Left lung (tissue), 10 donors: ENCODE results near the gene SOX18. TPM values are rescaled to one million over a fixed set of nuclear protein-coding genes. Genes with fewer than 3 reads are reported as not detected.

Source experiments
- ATAC-seq: fragments of 200-7000 bp; cut with Tn5 transposase; one replicate; pipeline ENCODE4 v1.9.1; 2020; ENCODE audit warnings: moderate library complexity
- DNase-seq, 4 donors: peaks; one replicate each; pipeline ENCODE4 v3.0.0-alpha.2; 2013 to 2020
- H3K27ac ChIP-seq, 2 donors: fragments of 200-600 bp; sonication (generic) in 1 of 2; one replicate each; pipeline versions ENCODE4 v1.5.0 to v1.8.0; 2020 to 2021
- H3K27me3 ChIP-seq, 2 donors: fragments of 200-600 bp; sonication (generic) in 1 of 2; one replicate each; pipeline versions ENCODE4 v1.5.0 to v1.8.0; 2020 to 2021
- H3K36me3 ChIP-seq, 2 donors: fragments of 200-600 bp; sonication (generic) in 1 of 2; one replicate each; pipeline versions ENCODE4 v1.5.0 to v1.8.0; 2020 to 2021
- H3K4me1 ChIP-seq, 2 donors: fragments of 200-600 bp; one replicate each; pipeline ENCODE4 v1.8.0; 2021
- H3K4me3 ChIP-seq, 2 donors: fragments of 200-600 bp; sonication (generic) in 1 of 2; one replicate each; pipeline versions ENCODE4 v1.5.0 to v1.8.0; 2020 to 2021; ENCODE audit warnings: mild to moderate bottlenecking in 1 of 2
- H3K9me3 ChIP-seq, 2 donors: fragments of 200-600 bp; sonication (generic) in 1 of 2; one replicate each; pipeline versions ENCODE4 v1.5.0 to v1.8.0; 2020 to 2021
- intact Hi-C, 2 donors: fragments of 100-400 bp; cut with DNase I; formaldehyde crosslinking; loops; one replicate each; pipeline versions ENCODE4 v1.11.2 to v1.14.2; 2022
- polyA plus RNA-seq, 6 donors: library from polyadenylated mRNA; unstranded; fragments of 120-200 nt; gene quantifications; one replicate each; pipeline ENCODE4 v1.2.1, GENCODE V29; 2013; ENCODE audit not compliant: insufficient read length in 6 of 6
- total RNA-seq, 2 donors: library from RNA; stranded (reverse); fragmentation: NEBNext Ultra II Directional; extraction: Animal tissue kit (Norgen Biotek cat#: 25700); gene quantifications; one replicate each; pipeline ENCODE4 v1.2.1, GENCODE V29; 2021
- TF ChIP-seq, protein P1 (sequence below), 2 donors: fragments of 200-600 bp; sonication (generic) in 1 of 2; IDR thresholded peaks; one replicate each; pipeline versions ENCODE4 v1.5.0 to v1.8.0; 2021; ENCODE audit warnings: antibody characterized with exemption in 2 of 2
- donor health status: DM: no; HTN: yes; CAD: no.
- donor health status: DM: no; HTN: no; CAD: no.

Gene SOX18
- total and polyA plus RNA-seq, 8 donors = 11.5 to 69.2 (median 18.2) TPM

- peaks cover 0 to 23% of the 10 kb centered on the region in 2 donors for H3K36me3 ChIP-seq
Measured at GRCh38 chr20:64095455-64095854, 46.0 kb upstream of the SOX18 start.

GRCh38 chr20:64093013-64093503 lies 43.6 kb upstream of the SOX18 start:
- TF ChIP-seq, protein P1, sequence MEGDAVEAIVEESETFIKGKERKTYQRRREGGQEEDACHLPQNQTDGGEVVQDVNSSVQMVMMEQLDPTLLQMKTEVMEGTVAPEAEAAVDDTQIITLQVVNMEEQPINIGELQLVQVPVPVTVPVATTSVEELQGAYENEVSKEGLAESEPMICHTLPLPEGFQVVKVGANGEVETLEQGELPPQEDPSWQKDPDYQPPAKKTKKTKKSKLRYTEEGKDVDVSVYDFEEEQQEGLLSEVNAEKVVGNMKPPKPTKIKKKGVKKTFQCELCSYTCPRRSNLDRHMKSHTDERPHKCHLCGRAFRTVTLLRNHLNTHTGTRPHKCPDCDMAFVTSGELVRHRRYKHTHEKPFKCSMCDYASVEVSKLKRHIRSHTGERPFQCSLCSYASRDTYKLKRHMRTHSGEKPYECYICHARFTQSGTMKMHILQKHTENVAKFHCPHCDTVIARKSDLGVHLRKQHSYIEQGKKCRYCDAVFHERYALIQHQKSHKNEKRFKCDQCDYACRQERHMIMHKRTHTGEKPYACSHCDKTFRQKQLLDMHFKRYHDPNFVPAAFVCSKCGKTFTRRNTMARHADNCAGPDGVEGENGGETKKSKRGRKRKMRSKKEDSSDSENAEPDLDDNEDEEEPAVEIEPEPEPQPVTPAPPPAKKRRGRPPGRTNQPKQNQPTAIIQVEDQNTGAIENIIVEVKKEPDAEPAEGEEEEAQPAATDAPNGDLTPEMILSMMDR (IDR thresholded peaks at IDR 0.05) = no peak
- Histone ChIP-seq H3K27ac (no peak overlapping the region), H3K27me3 (peaks cover 0 to 17% of the 10 kb centered on the region in 2 donors), H3K4me1 (no peaks in the 10 kb centered on the region), H3K36me3 (peaks cover 0 to 6% of the 10 kb centered on the region in 2 donors), H3K9me3 (no peaks in the 10 kb centered on the region), H3K4me3 (no peak overlapping the region)
- no peak for ATAC-seq
- peak in 1 of 4 donors; percentile 30 for DNase-seq
- intact Hi-C loops = no loop called here

More at GRCh38 chr20:64095455-64095854, 46.0 kb upstream of the SOX18 start:
- DNase-seq (no peak), ATAC-seq (no peak)
- intact Hi-C loops = no loop called here
- no peak overlapping the region for H3K27ac ChIP-seq
- TF ChIP-seq, protein P1 (IDR thresholded peaks at IDR 0.05) = no peak
- H3K4me3 ChIP-seq = no peak overlapping the region
- peaks cover 0 to 21% of the 10 kb centered on the region in 2 donors for H3K27me3 ChIP-seq
- no peaks in the 10 kb centered on the region for H3K9me3 ChIP-seq
- H3K4me1 ChIP-seq = no peaks in the 10 kb centered on the region

DNA sequence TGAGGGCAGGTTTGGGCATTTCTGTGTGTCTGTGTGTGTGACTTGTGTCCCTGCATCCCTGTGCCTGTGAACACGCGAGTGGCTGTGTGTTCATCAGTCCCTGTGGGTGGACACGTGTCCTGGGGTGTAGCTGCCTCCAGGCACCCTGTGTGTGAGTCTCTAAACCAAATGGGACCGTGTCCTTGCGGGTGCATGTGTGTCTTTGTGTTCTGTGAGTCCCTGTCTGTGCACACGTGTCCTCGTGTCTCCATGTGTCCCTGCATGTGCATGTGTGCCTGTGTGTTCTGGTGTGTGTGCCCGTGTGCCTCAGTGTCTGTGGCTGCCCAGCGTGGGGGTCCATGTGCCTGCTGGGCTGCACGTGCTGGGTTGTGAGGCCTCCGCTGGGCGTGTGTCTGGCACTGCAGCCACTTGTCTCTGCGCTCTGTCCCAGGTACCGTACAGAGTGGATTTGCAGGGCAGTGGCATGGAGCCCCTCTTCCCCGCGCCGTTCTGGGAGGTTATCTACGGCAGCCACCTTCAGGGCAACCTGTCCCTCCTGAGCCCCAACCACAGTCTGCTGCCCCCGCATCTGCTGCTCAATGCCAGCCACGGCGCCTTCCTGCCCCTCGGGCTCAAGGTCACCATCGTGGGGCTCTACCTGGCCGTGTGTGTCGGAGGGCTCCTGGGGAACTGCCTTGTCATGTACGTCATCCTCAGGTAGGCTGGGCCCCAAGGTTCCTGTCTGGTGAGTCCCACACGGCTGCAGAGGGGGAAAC lies 43.0 kb upstream of the SOX18 start:
- no peaks in the 10 kb centered on the region for H3K36me3 ChIP-seq
- no peak overlapping the region for H3K4me3 ChIP-seq
- H3K27me3 ChIP-seq = peaks cover 0 to 17% of the 10 kb centered on the region in 2 donors
- H3K27ac ChIP-seq = no peak overlapping the region
- H3K4me1 ChIP-seq = no peaks in the 10 kb centered on the region
- TF ChIP-seq, protein P1 (IDR thresholded peaks at IDR 0.05) = no peak
- ATAC-seq (peak; percentile 24), DNase-seq (peak in 1 of 4 donors; percentile 73)
- H3K9me3 ChIP-seq = peaks cover 0 to 3% of the 10 kb centered on the region in 2 donors
- intact Hi-C loops = no loop called here

- intact Hi-C loops = no loop called here
- TF ChIP-seq, protein P1 (IDR thresholded peaks at IDR 0.05) = no peak
- H3K4me3 ChIP-seq = no peak overlapping the region
- peaks cover 0 to 18% of the 10 kb centered on the region in 2 donors for H3K27me3 ChIP-seq
- no peaks in the 10 kb centered on the region for H3K4me1 ChIP-seq
- H3K27ac ChIP-seq = no peak overlapping the region
- ATAC-seq (no peak), DNase-seq (no peak)
- no peaks in the 10 kb centered on the region for H3K36me3 ChIP-seq
- H3K9me3 ChIP-seq = peaks cover 0 to 4% of the 10 kb centered on the region in 2 donors
Measured at GRCh38 chr20:64091770-64092169, 42.3 kb upstream of the SOX18 start.

DNA sequence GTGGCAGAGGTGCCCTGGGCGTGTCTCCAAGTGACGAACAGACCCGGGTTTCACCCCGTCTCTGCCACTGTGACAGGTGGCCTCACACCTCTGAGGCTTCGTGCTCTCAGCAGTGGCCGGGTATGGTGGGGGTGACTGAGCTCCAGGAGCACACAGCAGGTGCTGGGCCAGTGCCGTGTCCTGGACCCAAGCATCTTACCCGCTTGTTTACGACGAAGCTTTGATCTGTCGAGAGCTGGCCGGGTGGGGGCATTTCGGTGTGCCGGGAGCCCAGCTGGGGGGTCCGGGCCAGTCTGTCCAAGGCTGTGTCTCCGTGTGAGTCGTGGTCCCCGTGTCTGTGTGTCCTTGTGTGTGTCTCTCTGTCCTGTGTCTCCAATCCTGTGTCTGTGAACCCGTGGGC lies 41.9 kb upstream of the SOX18 start:
- no peak for ATAC-seq
- peaks cover 0 to 6% of the 10 kb centered on the region in 2 donors for H3K9me3 ChIP-seq
- TF ChIP-seq, protein P1 (IDR thresholded peaks at IDR 0.05) = no peak
- no peaks in the 10 kb centered on the region for H3K4me1 ChIP-seq
- no peak for DNase-seq
- peaks cover 0 to 22% of the 10 kb centered on the region in 2 donors for H3K27me3 ChIP-seq
- H3K36me3 ChIP-seq = no peaks in the 10 kb centered on the region
- intact Hi-C loops = no loop called here
- H3K27ac ChIP-seq = no peak overlapping the region
- no peak overlapping the region for H3K4me3 ChIP-seq
